WTC11 (cell line): ENCODE results near the gene KDF1.

ENCODE experiments used
- CTCF ChIP-seq: fragments of 200-600 bp; IDR thresholded peaks from 2 replicates; pipeline ENCODE4 v1.8.0; 2022; ENCODE audit warnings: antibody characterized with exemption
- MAX ChIP-seq: sonication (generic); formaldehyde crosslinking; IDR thresholded peaks from 2 replicates; pipeline ENCODE4 v1.8.0; 2022; ENCODE audit warnings: mild to moderate bottlenecking, missing genetic modification reagents
- TP53 ChIP-seq: sonication (generic); formaldehyde crosslinking; IDR thresholded peaks from 2 replicates; pipeline ENCODE4 v1.8.1; 2023; ENCODE audit warnings: mild to moderate bottlenecking, missing genetic modification reagents

- TF ChIP-seq MAX (no peak), TP53 (CRISPR knock-in tag) (no peak), CTCF (no peak)
Measured at GRCh38 chr1:26911399-26912146, 48.7 kb downstream of the KDF1 start.
